GM21381 (cell line): Measurements from ENCODE around the gene DPP4.
"Not testable (repeated sequence)": the region's sequence is repeated elsewhere in the genome, so short reads cannot be mapped to it uniquely, and the experiment has no call there.

Experiments used
- ATAC-seq: cut with Tn5 transposase; IDR thresholded peaks from one replicate; pipeline ENCODE4 v1.9.1; 2021; ENCODE audit warnings: mild to moderate bottlenecking, moderate library complexity; ENCODE audit not compliant: unreplicated experiment

The DPP4 gene

DNA sequence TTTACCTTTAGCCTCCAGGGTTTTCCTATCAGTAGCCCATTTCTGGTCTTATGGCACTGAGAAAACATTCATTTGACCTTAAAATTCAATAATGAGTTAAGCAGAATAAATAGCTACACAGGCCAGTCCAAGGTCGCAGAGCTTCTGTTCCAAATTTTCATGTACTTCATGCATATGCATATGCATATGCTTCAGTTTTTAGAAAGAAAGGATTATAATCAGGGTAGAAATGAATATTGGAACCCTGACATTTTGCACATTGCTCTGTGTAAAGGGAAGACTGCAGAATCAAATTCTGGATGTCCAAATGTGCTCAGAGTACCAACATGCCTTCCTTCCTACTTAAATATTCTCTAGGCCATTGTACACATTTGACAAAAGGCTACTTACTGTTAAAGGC, 104.9 kb downstream of the DPP4 start:
- no peak for ATAC-seq

DNA sequence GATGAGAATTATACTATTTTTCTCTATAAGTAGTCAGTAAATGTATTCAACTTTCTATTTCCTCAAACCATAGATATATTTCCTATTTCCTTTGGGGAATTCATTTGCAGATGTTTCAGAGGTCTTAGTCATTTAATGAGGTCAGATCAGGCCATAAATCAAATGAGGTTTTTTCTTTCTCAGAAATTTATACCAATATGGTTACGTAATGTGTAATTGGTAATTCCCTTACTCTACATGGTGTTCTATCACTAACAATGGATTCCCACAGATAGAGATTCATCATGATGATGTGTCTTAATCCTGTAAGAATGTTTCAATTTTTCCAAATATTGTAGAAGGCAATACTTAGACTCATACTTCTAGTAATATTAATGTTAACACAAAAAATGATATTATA, 108.0 kb downstream of the DPP4 start:
- no peak for ATAC-seq

DNA sequence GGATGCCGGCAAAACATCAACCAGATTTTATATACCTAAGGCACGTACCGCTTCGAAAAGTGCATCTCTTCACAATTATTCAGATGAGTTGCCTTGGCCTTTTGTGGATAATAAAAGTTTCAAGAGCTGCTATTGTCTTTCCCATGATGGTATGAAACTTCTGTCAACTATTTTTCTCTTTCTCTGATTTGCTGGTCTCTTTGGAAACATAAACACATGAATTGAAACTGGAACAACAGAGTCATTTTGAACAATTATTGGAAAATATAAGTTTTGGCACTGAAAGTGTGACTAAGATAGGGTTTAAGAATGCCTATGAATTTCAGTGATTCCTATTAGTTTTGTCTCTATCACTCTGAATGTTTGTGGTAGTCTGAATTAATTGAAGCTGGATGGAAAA, 109.9 kb downstream of the DPP4 start:
- no peak for ATAC-seq

DNA sequence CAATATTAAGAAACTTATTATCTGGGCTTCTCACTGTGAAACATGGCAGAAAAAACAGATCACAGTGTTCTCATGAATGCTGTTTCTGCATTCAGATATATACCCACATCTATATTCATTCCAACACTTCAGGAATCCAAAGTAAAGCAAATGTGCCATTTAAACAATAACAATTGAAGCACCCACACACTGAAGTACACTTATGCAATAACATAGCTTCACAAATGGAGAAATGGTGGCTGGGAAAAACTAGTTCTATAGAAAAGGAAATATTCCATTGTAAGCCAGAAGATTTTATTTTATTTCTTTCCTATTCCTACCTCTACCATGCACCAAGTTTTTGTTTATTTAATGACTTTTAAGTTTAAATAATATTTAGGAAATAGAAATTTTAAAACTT, 111.9 kb downstream of the DPP4 start:
- ATAC-seq, result no peak

DNA sequence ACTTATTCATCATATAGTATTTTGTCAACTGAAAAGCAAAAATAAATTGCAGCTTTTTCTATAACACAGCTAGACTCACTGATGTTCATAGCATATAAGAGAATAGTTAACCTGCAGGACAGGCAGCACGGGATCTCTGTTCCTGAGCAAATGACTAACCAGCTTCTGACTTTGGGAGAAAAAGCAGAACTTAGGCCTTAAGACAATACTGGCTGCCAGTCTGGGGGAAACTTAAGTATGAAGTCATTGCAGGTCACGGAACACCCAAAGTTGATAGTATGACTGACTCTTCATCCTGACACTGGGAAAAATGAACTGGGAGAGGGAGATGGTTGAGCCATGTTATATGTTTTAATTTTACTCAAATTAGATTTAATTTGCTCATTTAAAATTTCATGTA, 113.0 kb downstream of the DPP4 start:
- ATAC-seq, result no peak

DNA sequence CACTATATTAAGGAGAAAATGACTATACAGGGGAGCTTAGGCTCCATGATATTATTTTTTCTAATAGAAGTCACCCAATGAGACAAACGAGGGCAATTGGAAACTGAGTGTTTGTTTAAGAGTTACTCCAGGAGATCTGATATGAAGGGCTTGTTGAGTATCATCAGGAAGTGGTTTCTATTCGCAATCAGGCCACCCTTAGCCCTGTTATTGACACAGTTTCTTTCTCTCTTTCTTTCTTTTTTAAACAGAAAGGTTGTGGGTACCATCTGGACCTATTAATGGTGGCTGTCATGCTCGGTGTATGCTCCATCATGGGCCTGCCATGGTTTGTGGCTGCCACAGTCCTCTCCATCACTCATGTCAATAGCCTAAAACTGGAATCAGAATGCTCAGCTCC, 117.3 kb downstream of the DPP4 start:
- ATAC-seq, result no peak

DNA sequence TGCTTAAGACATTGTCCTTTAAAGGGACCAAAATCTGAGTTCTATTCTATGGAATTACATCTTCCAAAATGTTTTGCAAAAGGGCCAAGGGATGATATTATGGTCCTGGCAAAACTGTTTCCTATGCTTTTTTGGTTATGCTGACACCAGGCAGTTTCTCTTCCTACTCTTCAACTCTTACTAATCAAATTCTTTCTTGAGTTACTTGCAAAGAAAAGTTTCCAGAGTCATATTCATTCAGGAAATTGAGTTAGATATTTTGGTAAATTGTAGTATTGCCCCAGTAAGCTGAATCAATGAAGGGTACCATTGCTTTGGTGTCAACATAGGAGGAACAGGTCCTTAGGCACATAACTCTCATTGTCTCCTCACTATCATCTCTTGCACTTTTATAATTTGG, 118.8 kb downstream of the DPP4 start:
- no peak for ATAC-seq

DNA sequence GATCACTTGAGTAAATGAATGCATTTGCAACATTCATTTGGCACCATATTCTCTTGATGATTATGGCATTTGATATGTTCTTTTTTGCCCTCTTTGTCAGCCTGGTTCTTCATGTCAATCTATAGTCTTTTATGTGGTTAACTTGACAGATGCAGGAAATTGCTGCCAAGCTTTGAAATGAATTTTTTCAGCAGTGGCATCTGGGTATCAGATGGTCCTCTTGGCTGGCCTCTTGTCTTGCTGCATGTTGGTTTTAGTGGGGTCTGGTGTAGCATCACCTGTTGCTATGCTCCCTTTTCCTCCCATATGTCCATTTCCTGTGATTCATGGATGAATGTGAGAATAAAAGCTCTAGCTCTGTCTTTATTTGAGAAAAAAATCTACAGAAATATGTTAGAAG, 119.9 kb downstream of the DPP4 start:
- no peak for ATAC-seq

DNA sequence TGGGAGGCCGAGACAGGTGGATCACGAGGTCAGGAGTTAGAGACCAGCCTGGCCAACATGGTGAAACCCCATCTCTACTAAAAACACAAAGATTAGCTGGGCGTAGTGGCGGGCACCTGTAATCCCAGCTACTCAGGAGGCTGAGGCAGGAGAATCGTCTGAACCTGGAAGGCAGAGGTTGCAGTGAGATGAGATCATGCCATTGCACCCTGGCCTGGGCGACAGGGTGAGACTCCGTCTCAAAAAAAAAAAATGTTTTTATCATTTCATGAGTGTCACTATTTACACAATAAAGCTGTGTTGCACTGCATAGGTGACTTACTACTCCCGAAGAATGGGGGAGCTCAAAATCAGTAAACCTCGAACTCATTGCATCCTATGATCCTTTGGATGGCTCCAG, 120.6 kb downstream of the DPP4 start:
- ATAC-seq, result not testable (repeated sequence)

DNA sequence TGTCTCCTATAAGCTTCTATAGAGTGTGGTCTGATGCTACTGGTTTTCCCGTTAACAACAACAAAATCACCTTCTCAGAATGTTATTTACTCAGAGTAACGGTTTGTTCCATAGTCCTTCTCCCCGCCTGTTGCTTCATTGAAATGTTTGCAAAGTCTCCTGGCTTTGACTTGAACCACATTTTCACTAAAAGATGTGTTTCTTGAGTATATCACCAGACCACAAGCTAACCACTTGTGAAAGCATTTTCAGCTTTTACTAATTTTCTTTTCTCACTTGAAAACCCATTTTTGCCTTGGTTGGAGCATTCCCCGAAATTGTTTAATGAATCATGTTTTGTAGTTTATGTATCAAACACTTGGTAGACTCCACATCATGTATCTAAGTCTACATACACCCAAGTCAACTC, 121.2 kb downstream of the DPP4 start:
- no peak for ATAC-seq

DNA sequence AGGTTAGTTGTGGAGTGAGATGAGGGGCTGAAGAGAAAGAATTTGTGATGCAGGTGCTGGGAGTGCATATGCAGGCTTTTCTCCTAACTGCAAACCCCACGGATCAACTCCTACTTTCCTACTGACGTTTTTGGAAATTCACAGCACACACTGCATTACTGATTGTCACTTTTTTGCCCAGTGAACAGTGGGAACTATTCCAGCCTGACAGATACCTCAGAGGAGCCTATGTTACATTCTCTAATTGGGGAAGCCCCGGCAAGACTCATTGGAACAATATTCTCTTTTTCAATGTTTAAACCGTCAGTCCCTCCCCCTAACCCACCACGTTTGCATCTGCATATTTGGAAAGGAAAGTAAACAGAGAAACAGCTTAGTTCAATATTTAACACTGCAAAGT, 126.2 kb downstream of the DPP4 start:
- no peak for ATAC-seq

DNA sequence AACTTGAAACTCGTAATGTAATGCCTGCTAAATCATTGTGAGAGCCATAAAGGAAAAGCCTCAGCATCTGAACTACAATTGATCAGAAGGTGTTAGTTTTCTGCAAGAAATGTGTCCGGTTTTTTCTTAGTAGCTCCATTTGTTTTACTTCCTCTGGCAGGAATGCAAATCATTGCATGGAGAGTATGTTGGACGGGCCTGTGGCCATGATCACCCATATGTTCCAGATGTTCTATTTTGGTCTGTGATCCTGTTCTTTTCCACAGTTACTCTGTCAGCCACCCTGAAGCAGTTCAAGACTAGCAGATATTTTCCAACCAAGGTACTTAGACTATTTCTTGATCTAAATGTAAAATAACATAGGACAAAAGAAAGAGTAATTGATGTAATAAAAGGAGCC, 126.6 kb downstream of the DPP4 start:
- no peak for ATAC-seq

DNA sequence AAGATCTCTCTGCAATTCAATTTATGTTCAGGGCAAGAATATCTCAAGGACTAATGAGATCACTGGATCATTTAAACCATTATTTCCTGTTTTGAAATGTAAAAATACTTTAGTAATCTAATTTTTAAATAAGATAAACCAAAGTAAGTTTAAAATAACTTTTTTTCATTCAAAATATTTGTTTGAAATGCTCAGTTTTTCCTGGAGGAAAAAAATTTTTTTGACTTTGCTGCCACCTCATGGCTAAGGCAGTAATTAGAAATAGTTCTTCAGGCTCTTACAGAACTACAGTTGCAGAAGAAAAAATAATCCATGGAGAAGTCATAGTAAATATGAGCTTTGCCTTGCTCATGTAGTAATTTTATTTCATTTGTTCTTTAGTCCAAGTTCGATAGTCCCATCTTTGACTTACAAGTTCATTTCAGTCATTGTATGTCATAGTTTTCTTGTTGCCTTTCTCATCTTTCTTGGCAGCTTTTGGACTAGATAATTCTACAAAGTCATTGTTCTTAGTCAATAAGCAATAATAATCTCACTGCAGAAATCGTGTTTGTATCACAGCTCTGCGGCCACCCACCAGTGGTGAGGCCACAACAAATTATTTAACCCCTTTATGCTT, 127.4 kb downstream of the DPP4 start:
- ATAC-seq, result no peak

DNA sequence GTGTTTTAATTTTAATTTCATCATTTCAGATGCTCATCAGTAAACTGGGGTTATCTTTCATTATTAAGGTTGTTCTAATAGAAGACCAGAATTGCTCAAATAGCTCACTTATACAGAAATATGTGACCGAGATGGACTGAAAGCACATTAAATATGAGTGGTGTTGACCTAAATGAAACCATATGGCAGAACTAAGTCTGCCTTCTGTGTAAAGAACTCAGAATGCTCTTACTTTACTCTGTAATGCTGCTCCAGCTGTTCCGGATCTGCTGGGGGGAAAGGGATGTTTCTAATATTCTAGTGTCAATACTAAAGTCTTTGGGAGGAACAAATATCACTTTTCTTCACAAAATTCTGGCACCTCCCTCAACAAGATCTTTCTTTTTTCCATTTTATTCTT, 131.0 kb downstream of the DPP4 start:
- ATAC-seq, result no peak
